Left renal pelvis (tissue), 4 donors: ENCODE data around the gene DMD. TPM values are rescaled to one million over a fixed set of nuclear protein-coding genes. Genes with fewer than 3 reads are reported as not detected.
"Not testable (repeated sequence)": the region's sequence is repeated elsewhere in the genome, so short reads cannot be mapped to it uniquely, and the experiment has no call there.

ENCODE experiments used
- DNase-seq, 4 donors: peaks; one replicate each; pipeline ENCODE4 v3.0.0-alpha.2; 2013; ENCODE audit warnings: low read depth in 4 of 4, low spot score in 3 of 4
- polyA plus RNA-seq, 4 donors: library from polyadenylated mRNA; unstranded; fragments of 120-200 nt; gene quantifications; one replicate each; pipeline ENCODE4 v1.2.1, GENCODE V29; 2013; ENCODE audit not compliant: insufficient read length in 4 of 4

The DMD gene
- polyA plus RNA-seq, 4 donors: 17.2 to 31.2 (median 20.1) TPM

- no peak for DNase-seq
Measured at GRCh38 chrX:31499109-31499508, 1712.2 kb downstream of the DMD start.

DNA sequence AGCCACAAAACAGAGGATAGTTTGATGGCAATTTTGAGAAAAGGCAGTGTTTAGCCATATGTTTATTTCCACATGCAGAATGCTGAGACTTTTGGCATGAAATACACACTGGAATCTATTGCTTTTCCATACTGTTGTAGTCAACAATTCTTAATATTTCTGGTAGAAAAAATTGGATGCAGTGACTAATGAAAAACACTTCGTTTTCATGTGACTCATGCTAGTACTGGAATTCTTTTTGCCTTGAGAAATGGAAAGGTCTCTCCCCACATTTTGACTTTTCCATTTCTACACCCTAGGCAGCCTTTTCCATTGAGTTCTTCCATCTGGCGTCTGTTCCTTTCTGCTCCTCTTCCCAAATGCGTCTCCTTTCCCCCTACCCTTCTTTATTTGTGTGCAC is 1714.3 kb downstream of the DMD start:
- no peak for DNase-seq

GRCh38 chrX:31487951-31488350 is 1723.4 kb downstream of the DMD start:
- DNase-seq: no peak

DNA sequence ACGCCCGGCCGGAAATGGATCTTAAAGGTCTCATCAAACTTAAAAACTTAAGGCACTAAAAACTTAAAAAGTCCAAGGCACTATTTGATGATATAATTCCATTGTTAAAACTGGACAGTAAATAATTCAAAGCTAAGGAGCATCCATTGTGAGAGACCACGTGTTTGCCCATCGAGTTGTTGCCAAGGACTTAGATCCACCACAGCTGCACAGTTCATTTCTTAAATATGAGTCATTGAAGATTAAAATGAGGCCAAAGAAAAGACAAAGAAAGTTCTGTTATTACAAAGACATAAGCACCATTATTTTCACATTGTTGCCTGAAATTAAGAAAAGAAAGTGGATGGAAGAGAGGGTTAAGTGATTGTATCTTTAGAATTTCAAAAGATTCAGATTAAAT is 1728.0 kb downstream of the DMD start:
- DNase-seq: no peak

DNA sequence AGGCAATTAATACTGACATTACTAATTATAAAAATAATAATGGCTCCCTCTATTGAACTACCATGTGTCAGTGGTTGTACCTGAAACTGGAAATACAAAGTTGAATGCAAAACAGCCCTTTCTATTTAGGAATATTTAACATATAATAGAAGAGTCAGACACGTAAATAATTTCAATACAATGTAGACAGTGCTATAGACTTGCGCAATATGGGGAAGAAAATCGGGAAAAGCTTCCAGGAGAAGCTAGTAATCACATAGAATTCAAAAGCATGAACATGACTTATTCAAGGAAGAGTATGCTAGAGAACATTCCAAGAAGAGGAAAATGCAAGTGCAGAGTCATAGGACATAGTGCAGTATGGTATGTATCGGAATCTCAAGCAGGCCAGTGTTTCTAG is 1730.7 kb downstream of the DMD start:
- no peak for DNase-seq

- DNase-seq: no peak
Measured at GRCh38 chrX:31471229-31471628, 1740.1 kb downstream of the DMD start.

DNA sequence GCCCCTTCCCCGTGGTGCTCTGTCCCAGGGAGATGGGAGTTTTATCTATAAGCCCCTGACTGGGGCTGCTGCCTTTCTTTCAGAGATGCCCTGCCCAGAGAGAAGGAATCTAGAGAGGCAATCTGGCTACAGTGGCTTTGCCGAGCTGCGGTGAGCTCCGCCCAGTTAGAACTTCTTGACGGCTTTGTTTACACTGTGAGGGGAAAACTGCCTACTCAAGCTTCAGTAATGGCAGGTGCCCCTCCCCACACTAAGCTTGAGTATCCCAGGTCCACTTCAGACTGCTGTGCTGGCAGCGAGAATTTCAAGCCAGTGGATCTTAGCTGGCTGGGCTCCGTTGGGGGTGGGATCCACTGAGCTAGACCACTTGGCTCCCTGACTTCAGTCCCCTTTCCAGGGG is 1740.6 kb downstream of the DMD start:
- DNase-seq: not testable (repeated sequence)

- no peak for DNase-seq
Measured at GRCh38 chrX:31464306-31464915, 1746.9 kb downstream of the DMD start.

DNA sequence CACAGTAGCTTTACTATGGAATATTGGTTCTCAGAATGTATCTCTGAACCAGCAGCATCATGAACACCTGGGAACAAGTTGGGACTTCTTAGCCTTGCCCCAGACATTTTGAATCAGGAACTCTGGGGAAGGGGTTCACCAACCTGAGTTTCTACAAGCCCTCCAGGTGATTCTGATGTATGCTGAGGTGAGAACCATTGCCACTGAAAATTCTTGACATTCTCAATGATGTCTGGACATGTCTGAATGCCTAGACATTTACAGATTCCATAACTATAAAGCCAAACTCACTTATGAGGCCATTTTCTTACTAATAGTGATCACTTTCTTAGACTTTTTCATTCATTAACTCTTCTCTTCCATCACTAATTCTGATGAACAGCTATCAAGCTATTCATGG is 1750.1 kb downstream of the DMD start:
- no peak for DNase-seq

GRCh38 chrX:31459361-31459760 is 1752.0 kb downstream of the DMD start:
- no peak for DNase-seq

GRCh38 chrX:31449965-31450364 is 1761.4 kb downstream of the DMD start:
- DNase-seq: no peak

DNA sequence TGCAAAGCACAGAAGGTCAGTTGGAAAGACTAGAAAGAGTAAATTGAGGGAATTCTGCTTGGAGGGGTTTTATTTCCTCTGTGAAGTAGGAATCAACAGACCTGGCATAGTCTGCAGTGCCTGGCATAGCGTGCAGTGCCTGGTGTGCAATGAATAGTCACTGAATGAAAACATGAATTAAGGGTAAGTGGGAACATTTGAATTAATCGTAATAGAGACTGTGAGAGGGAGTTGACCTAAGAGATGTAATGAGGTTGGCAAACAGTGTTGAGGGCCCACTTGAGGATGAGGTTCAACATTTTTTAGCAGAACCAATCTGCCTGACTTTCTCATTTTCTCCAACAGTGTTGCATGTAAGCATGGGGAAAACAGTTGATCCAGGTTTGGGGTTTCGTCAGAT is 1762.3 kb downstream of the DMD start:
- no peak for DNase-seq

DNA sequence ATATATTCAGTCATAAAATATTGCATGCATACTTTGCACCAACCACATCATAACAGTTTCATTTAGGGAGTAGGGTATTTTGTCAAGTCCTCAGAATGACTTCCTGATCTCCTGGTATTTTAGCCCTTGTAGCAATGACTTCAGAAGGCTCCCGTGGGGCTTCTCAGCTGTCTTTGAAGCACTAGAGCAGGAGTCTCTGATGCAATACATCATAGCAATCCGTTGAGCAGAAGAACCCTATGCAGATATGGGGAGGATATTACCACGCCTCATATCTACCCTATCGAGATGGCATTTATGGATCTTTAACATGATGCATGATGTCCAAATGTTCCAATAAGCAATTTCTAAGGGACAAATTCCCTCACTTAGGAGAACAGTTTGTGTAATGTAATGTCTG is 1765.8 kb downstream of the DMD start:
- DNase-seq: no peak

DNA sequence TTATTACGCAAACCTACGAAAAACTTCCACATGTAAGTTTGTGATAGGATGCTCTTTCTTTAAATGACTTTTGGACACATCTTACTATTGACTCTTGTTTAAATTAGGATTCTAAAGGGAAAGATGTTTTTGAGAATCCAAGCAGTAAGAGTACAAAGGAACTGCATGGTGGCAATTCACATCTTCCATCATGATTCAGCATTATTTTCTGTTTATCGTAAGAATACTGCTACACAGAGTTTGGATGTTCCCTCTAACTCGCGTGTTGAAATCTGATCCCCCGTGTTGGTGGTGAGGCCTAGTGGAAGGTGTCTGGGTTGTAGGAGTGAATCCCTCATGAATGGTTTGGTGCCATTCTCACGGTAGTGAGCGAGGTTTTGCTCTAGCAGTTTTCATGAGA is 1767.7 kb downstream of the DMD start:
- DNase-seq: no peak

- no peak for DNase-seq
Measured at GRCh38 chrX:31440546-31440945, 1770.8 kb downstream of the DMD start.

GRCh38 chrX:31436424-31436823 is 1774.9 kb downstream of the DMD start:
- no peak for DNase-seq

DNA sequence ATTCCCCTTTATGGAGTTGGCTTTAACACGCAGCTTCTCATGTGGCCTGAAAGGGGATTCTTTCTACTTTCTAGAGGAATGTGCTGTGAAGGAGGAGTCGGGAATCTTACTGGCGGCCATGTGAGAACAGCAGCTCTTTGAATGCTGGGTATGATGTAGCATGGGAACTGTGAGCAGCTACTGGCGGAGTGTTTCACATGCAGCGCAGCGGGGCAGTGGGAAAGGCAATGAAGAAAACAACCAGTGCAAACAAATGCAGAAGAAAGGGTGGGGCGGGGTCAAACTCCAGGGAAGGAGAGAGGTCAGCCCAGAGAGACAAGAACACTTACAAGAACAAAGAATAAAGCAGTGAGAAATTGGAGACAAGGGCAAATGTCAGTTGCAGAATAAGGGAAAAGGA is 1775.8 kb downstream of the DMD start:
- DNase-seq: no peak

- no peak for DNase-seq
Measured at GRCh38 chrX:31433856-31434255, 1777.5 kb downstream of the DMD start.

- DNase-seq: no peak
Measured at GRCh38 chrX:31429915-31430314, 1781.4 kb downstream of the DMD start.

DNA sequence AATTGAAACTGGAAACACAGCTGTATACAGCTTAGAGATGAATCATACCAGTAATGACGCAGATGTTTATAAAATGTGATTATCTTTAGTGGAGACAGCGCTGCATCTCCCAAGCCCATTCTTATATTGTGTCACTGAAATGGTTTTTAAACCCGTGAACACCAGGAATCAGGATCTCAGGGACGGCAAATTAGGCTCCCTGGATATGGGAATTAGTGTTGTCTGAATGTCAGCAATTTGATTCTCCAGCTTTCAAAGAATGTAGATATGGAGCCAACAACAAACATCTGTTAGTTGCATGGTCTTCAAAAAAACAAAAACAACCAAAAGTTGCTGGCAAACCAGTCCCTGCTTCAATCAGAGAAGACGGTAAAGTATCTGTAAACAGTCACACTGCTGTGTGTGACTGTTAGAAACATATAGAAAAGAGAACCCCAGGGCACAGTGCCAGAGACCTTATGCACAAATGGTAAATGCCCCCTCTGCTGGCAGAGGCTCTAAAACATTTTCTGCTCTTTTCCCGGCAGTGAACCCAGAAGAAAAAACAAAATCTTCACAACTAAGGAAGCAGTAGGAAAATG is 1787.7 kb downstream of the DMD start:
- DNase-seq: no peak

DNA sequence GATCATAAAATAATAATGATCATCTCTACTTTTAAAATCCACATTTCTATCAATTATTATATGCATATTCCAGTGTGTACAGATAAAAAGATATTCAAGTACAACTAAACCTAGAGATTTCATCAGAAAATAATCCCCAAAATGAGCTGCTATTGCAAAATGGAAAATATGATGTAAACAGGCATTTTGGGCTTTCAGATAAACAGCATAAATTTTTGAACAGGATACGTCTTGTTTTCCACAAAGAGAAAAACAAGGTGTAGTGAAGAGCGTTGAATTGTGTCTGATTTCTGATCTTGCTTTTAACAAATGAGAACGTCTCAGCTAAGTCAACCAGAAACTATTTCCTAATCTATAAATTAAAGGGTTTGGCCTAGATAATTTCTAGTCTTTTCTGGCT is 1789.9 kb downstream of the DMD start:
- no peak for DNase-seq

DNA sequence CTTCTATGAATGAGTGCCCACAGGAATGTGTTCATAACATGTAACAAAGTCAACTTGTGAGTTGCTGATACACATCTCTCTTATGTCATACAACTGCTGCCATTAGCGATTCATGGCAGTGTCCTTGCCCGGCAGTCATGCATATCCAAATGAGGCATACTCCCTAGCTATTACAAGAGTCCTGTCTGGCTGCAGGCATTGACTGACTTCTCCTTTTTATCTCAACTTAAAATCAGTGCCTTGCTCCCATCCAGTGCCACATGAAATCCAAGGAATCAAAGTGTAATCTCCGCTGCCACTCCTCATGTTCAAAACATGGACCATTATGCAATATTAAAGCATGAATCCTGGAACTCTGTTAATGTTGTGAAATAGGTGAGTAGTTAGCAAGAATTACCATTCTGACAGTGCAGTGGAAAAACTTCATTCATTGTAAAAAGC is 1790.6 kb downstream of the DMD start:
- no peak for DNase-seq

- DNase-seq: no peak
Measured at GRCh38 chrX:31420302-31420701, 1791.0 kb downstream of the DMD start.
